Epithelial cell of proximal tubule (primary cell): ENCODE results near the gene PROM1. TPM values are rescaled to one million over a fixed set of nuclear protein-coding genes. Genes with fewer than 3 reads are reported as not detected.

Experiments used
- DNase-seq: peaks from one replicate; pipeline ENCODE4 v3.0.0-alpha.2; 2011; ENCODE audit warnings: low read depth
- H3K4me3 ChIP-seq: 2 replicates; pipeline ENCODE4 v1.5.1; 2011; ENCODE audit warnings: low read depth, mild to moderate bottlenecking, low read length
- CTCF ChIP-seq: conservative IDR thresholded peaks from 2 replicates; pipeline ENCODE4 v1.5.1; 2012; ENCODE audit warnings: low read depth, mild to moderate bottlenecking, low read length
- total RNA-seq: library from RNA; depleted of rRNA; stranded (reverse); fragments of >200 nt; gene quantifications from 2 replicates; pipeline ENCODE4 v1.2.3, GENCODE V29; 2015

Gene PROM1
- total RNA-seq, 1 donor from 2014 or later: 69.6 TPM

DNA sequence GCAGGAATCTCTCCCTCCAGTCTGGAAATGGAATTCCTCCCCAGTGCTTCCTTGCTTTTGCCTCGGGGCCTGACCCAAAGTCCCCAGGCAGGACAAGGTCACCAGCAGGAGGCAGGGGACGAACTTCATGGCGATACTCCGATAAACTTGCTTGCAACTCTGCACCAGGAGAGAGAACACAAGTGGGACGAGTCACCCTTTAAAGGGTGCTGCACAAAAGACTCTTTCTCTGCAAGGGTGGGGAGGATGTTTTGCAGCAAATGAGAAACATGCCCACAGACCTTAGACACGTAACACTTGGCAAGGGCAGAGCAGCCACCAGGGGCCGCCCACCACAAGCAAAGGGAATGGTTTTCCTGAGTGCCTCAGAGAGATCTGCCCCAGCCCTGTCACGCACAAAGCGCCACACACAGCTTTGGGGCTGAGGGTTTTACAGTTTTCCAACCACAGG is 120.8 kb downstream of the PROM1 start, which contains the start of gene FGFBP2:
Gene FGFBP2, minus strand, starts transcription at position 175 of the 451 bp plus-strand sequence. Its CDS starts 46 bp downstream, at position 129.
- no peak for DNase-seq

GRCh38 chr4:15961781-15962510 is 121.9 kb downstream of the PROM1 start:
- TF ChIP-seq CTCF: no peak
- DNase-seq: no peak

More for the DNA sequence above, 120.8 kb downstream of the PROM1 start, which contains the start of gene FGFBP2:
- no peak within 1 kb of the TSS for H3K4me3 ChIP-seq
- peak; percentile 70 for TF ChIP-seq CTCF

GRCh38 chr4:15958562-15958961 is 125.3 kb downstream of the PROM1 start:
- no peak for DNase-seq
- H3K4me3 ChIP-seq: no peak overlapping the region
- no peak for TF ChIP-seq CTCF

More at GRCh38 chr4:15961781-15962510, 121.9 kb downstream of the PROM1 start:
- H3K4me3 ChIP-seq: no peak overlapping the region

GRCh38 chr4:15956179-15956850 is 127.5 kb downstream of the PROM1 start:
- TF ChIP-seq CTCF: peak; percentile 99
- no peak for DNase-seq
- H3K4me3 ChIP-seq: no peak overlapping the region

GRCh38 chr4:15955670-15956069 is 128.2 kb downstream of the PROM1 start:
- no peak for DNase-seq
- peak; percentile 52 for TF ChIP-seq CTCF
- no peak overlapping the region for H3K4me3 ChIP-seq

GRCh38 chr4:15953625-15954024 is 130.2 kb downstream of the PROM1 start:
- DNase-seq: no peak
- H3K4me3 ChIP-seq: no peak overlapping the region
- TF ChIP-seq CTCF: no peak
